ENCODE data around the gene C1orf105.
A peak's percentile ranks its signal among the peaks of the same experiment; 100 is the strongest.

Gene C1orf105

DNA sequence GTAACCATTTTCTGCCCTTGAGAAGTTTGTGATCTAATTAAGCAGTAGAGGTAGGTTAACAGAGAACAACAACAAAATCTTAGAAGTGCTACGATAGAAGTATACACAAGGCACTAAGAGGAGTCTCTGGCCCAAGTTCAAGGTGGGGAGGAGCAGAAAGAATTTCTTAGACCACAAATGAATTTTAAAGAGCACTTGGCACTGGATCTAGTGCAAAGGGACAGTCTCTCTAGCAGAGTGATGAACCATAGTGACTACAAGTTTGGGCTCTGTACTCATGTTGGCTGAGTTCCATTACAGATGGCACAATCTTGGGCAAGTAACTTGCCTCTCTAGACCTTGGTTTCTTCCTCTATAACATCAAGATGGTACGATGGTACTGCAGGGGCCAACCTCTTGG is 56.7 kb downstream of the C1orf105 start:
- Histone ChIP-seq H3K36me3 (ENCODE audit: low read depth) (no peaks in the 10 kb centered on the region), H3K4me1 (ENCODE audit: insufficient read depth, poor library complexity, severe bottlenecking) (peaks cover 28% of the 10 kb centered on the region), H3K27me3 (ENCODE audit: insufficient read depth, poor library complexity, severe bottlenecking) (no peaks in the 10 kb centered on the region), H3K4me3 (ENCODE audit: severe bottlenecking) (no peak overlapping the region), H3K9me3 (ENCODE audit: severe bottlenecking) (no peaks in the 10 kb centered on the region), H3K27ac (ENCODE audit: poor library complexity, severe bottlenecking) (peak overlapping the region; percentile 44)
- ATAC-seq (ENCODE audit: low read depth): no peak
- DNase-seq (ENCODE audit: low spot score): no peak
- TF ChIP-seq, protein P1, sequence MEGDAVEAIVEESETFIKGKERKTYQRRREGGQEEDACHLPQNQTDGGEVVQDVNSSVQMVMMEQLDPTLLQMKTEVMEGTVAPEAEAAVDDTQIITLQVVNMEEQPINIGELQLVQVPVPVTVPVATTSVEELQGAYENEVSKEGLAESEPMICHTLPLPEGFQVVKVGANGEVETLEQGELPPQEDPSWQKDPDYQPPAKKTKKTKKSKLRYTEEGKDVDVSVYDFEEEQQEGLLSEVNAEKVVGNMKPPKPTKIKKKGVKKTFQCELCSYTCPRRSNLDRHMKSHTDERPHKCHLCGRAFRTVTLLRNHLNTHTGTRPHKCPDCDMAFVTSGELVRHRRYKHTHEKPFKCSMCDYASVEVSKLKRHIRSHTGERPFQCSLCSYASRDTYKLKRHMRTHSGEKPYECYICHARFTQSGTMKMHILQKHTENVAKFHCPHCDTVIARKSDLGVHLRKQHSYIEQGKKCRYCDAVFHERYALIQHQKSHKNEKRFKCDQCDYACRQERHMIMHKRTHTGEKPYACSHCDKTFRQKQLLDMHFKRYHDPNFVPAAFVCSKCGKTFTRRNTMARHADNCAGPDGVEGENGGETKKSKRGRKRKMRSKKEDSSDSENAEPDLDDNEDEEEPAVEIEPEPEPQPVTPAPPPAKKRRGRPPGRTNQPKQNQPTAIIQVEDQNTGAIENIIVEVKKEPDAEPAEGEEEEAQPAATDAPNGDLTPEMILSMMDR (IDR thresholded peaks at IDR 0.05; ENCODE audit: poor library complexity, severe bottlenecking): no peak

DNA sequence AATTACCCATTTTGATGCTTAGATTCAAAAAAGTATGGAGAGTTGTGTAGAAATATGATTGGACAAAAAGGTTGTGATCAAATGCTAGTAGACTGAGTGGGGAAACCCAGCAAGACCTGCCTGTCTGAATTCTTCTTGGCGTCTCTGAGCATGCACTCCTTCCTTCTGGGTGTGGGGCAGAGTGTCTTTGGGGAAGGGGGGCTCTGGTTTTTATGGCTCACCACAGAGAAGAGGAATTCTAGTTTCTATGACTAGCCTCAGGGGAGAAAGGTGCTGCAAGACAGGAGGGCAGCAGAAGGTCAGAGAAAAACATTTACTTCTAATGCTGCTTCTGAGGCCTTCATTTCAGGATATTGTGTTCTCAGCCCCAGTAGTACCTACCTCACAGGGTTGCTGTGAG is 57.3 kb downstream of the C1orf105 start:
- H3K27me3 ChIP-seq (ENCODE audit: insufficient read depth, poor library complexity, severe bottlenecking): no peaks in the 10 kb centered on the region
- H3K4me1 ChIP-seq (ENCODE audit: insufficient read depth, poor library complexity, severe bottlenecking): peaks cover 28% of the 10 kb centered on the region
- TF ChIP-seq, protein P1 (IDR thresholded peaks at IDR 0.05; ENCODE audit: poor library complexity, severe bottlenecking): no peak
- ATAC-seq (ENCODE audit: low read depth) (no peak), DNase-seq (ENCODE audit: low spot score) (no peak)
- H3K9me3 ChIP-seq (ENCODE audit: severe bottlenecking): no peaks in the 10 kb centered on the region
- H3K27ac ChIP-seq (ENCODE audit: poor library complexity, severe bottlenecking): peak overlapping the region; percentile 44
- H3K4me3 ChIP-seq (ENCODE audit: severe bottlenecking): no peak overlapping the region
- H3K36me3 ChIP-seq (ENCODE audit: low read depth): no peaks in the 10 kb centered on the region

DNA sequence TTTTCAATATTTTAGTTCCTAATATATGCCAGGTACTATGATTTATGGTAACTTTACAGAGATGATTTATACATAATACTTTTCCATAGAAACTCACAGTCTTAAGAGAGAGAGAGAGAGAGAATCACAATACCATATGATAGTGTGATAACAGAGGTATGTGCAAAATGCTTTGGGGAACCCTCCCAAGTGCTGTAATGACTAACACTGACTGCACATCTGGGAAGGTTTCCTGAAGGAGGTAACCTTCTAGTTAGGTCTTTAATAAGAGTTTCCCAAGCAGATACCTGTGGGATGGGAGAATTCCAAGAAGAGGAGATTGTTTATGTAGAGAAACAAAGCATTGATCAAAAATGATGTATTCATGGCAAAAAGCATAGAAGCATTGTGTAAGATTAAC is 58.0 kb downstream of the C1orf105 start:
- DNase-seq (ENCODE audit: low spot score) (no peak), ATAC-seq (ENCODE audit: low read depth) (peak; percentile 37; the same call in 1 of the 3 replicates)
- Histone ChIP-seq H3K27me3 (ENCODE audit: insufficient read depth, poor library complexity, severe bottlenecking) (no peaks in the 10 kb centered on the region), H3K4me3 (ENCODE audit: severe bottlenecking) (no peak overlapping the region), H3K9me3 (ENCODE audit: severe bottlenecking) (no peaks in the 10 kb centered on the region), H3K36me3 (ENCODE audit: low read depth) (no peaks in the 10 kb centered on the region), H3K27ac (ENCODE audit: poor library complexity, severe bottlenecking) (peak overlapping the region; percentile 44), H3K4me1 (ENCODE audit: insufficient read depth, poor library complexity, severe bottlenecking) (peaks cover 28% of the 10 kb centered on the region)
- TF ChIP-seq, protein P1 (IDR thresholded peaks at IDR 0.05; ENCODE audit: poor library complexity, severe bottlenecking): no peak

DNA sequence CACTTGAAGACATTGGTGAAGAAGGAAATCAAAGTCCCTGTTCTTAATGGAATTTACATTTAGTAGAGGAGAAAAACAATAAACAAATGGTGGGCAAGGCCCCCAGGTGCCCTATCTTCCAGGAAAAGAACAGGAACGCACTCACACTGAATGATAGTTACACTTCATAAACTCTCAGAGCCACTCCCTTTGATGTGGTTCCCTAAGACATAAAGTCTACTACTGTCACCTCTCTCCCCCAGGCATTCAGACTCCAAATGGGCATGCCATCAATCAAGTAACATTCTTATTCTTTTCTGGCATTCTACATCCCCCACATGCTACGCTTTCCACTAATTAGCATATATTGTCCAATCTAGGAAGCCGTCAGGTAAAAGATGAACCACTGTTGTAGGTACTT is 59.9 kb downstream of the C1orf105 start:
- no peak for DNase-seq (ENCODE audit: low spot score)

DNA sequence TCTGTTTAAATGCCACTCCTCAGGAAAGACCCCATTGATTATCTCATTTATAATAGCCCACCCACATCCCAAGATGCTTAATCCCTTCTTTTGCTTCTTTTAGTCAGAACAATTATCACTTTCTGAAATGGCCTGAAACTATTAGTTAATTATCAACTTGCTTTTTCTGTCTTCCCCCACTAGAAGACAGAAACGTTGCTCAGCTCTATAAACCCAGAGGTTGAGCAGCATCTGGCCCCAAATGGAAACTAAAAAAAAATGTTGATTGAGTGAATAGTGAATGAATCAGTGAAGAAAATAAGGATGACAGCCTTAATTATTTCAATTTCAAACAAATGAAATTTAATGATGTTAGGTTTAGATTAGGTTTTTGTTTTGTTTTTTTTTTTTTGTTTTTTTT is 61.6 kb downstream of the C1orf105 start:
- Histone ChIP-seq H3K4me3 (ENCODE audit: severe bottlenecking) (no peak overlapping the region), H3K9me3 (ENCODE audit: severe bottlenecking) (no peaks in the 10 kb centered on the region), H3K27ac (ENCODE audit: poor library complexity, severe bottlenecking) (no peak overlapping the region), H3K27me3 (ENCODE audit: insufficient read depth, poor library complexity, severe bottlenecking) (no peaks in the 10 kb centered on the region), H3K4me1 (ENCODE audit: insufficient read depth, poor library complexity, severe bottlenecking) (peaks cover 9% of the 10 kb centered on the region), H3K36me3 (ENCODE audit: low read depth) (no peaks in the 10 kb centered on the region)
- ATAC-seq (ENCODE audit: low read depth): no peak
- TF ChIP-seq, protein P1 (IDR thresholded peaks at IDR 0.05; ENCODE audit: poor library complexity, severe bottlenecking): no peak
- DNase-seq (ENCODE audit: low spot score): no peak

More for the DNA sequence above, 59.9 kb downstream of the C1orf105 start:
- H3K27me3 ChIP-seq (ENCODE audit: insufficient read depth, poor library complexity, severe bottlenecking): no peaks in the 10 kb centered on the region
- no peaks in the 10 kb centered on the region for H3K9me3 ChIP-seq (ENCODE audit: severe bottlenecking)
- H3K4me3 ChIP-seq (ENCODE audit: severe bottlenecking): no peak overlapping the region
- peaks cover 26% of the 10 kb centered on the region for H3K4me1 ChIP-seq (ENCODE audit: insufficient read depth, poor library complexity, severe bottlenecking)
- no peak for ATAC-seq (ENCODE audit: low read depth)
- no peak overlapping the region for H3K27ac ChIP-seq (ENCODE audit: poor library complexity, severe bottlenecking)
- no peaks in the 10 kb centered on the region for H3K36me3 ChIP-seq (ENCODE audit: low read depth)
- TF ChIP-seq, protein P1 (IDR thresholded peaks at IDR 0.05; ENCODE audit: poor library complexity, severe bottlenecking): no peak
